Measurements from ENCODE around the gene TSPEAR. TPM values are rescaled to one million over a fixed set of nuclear protein-coding genes. Genes with fewer than 3 reads are reported as not detected.

Gene TSPEAR
- total and polyA plus RNA-seq, 12 donors: under 0.01 to 3.4 (median 1.0) TPM; not detected in 3

- Histone ChIP-seq H3K9me3 (no peaks in the 10 kb centered on the region), H3K36me3 (no peaks in the 10 kb centered on the region), H3K4me3 (no peak overlapping the region), H3K4me1 (no peaks in the 10 kb centered on the region), H3K27ac (no peak overlapping the region), H3K27me3 (peaks cover 0 to 30% (median 3%) of the 10 kb centered on the region in 7 donors)
- peak in 1 of 2 donors; percentile 2 for DNase-seq
- no peak for ATAC-seq
- intact Hi-C loops (cut with DNase I): no loop called here
- 87 to 89% methylated on average over 23 of the region's 23 CpGs for WGBS, 2 donors
- TF ChIP-seq, protein P1, sequence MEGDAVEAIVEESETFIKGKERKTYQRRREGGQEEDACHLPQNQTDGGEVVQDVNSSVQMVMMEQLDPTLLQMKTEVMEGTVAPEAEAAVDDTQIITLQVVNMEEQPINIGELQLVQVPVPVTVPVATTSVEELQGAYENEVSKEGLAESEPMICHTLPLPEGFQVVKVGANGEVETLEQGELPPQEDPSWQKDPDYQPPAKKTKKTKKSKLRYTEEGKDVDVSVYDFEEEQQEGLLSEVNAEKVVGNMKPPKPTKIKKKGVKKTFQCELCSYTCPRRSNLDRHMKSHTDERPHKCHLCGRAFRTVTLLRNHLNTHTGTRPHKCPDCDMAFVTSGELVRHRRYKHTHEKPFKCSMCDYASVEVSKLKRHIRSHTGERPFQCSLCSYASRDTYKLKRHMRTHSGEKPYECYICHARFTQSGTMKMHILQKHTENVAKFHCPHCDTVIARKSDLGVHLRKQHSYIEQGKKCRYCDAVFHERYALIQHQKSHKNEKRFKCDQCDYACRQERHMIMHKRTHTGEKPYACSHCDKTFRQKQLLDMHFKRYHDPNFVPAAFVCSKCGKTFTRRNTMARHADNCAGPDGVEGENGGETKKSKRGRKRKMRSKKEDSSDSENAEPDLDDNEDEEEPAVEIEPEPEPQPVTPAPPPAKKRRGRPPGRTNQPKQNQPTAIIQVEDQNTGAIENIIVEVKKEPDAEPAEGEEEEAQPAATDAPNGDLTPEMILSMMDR (IDR thresholded peaks at IDR 0.05): no peak
Measured at GRCh38 chr21:44530903-44531605, 180.3 kb downstream of the TSPEAR start.

- Histone ChIP-seq H3K27me3 (peaks cover 0 to 30% (median 3%) of the 10 kb centered on the region in 7 donors), H3K36me3 (no peaks in the 10 kb centered on the region), H3K27ac (no peak overlapping the region), H3K4me3 (no peak overlapping the region), H3K9me3 (no peaks in the 10 kb centered on the region), H3K4me1 (no peaks in the 10 kb centered on the region)
- WGBS, 2 donors: 82 to 86% methylated on average over 7 of the region's 7 CpGs
- intact Hi-C loops (cut with DNase I): no loop called here
- DNase-seq (no peak), ATAC-seq (no peak)
- TF ChIP-seq, protein P1 (IDR thresholded peaks at IDR 0.05): no peak
Measured at GRCh38 chr21:44530221-44530902, 181.0 kb downstream of the TSPEAR start.

DNA sequence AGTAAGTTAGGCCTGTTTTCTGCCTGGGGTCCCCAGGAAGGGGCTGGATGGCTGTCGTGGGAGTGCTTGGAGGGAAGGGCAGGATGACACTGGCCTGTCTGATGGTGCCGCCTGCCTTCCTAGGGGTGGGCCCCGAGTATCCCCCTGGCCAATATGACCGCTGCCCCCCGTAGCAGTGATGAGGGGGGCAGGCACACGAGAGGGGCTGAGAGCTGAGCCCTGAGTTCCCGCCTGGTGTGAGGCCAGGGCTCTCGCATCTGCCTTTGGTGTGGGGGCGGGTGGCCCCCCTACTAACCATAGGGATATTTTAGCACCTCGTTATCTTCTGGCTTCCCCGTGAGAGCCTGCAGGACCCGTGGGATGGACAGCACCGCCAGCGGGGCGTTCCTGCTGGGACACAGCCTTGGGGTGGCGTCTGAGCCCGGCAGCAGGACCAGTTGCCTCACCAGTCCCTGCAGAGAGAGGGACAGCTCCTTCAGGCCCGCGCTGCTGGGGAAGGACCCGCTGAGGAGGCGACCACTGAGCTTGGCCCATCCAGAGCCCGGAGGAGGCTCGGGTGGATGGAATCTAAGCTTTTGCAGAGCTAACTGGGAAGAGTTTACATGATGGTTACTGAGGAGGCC is 181.8 kb downstream of the TSPEAR start:
- H3K4me1 ChIP-seq: no peaks in the 10 kb centered on the region
- TF ChIP-seq, protein P1 (IDR thresholded peaks at IDR 0.05): no peak
- ATAC-seq: no peak
- intact Hi-C loops (cut with DNase I): no loop called here
- H3K9me3 ChIP-seq: no peaks in the 10 kb centered on the region
- no peaks in the 10 kb centered on the region for H3K36me3 ChIP-seq
- H3K27me3 ChIP-seq: peaks cover 0 to 33% (median 3%) of the 10 kb centered on the region in 7 donors
- 55 to 59% methylated on average over 23 of the region's 23 CpGs for WGBS, 2 donors
- H3K27ac ChIP-seq: no peak overlapping the region
- DNase-seq: peak in 1 of 2 donors; percentile 2
- H3K4me3 ChIP-seq: no peak overlapping the region

- Histone ChIP-seq H3K4me1 (no peaks in the 10 kb centered on the region), H3K27ac (no peak overlapping the region), H3K36me3 (no peaks in the 10 kb centered on the region), H3K9me3 (no peaks in the 10 kb centered on the region), H3K27me3 (peaks cover 0 to 36% (median 3%) of the 10 kb centered on the region in 7 donors), H3K4me3 (no peak overlapping the region)
- TF ChIP-seq, protein P1 (IDR thresholded peaks at IDR 0.05): no peak
- DNase-seq: peak in 1 of 2 donors; percentile 3
- intact Hi-C loops (cut with DNase I): no loop called here
- 91 to 94% methylated on average over 17 of the region's 17 CpGs for WGBS, 2 donors
- peak in 1 of 8 donors; percentile 11 for ATAC-seq
Measured at GRCh38 chr21:44529011-44529421, 182.4 kb downstream of the TSPEAR start.
